ENCODE results near the gene IFNL1.

IFNL1 gene

DNA sequence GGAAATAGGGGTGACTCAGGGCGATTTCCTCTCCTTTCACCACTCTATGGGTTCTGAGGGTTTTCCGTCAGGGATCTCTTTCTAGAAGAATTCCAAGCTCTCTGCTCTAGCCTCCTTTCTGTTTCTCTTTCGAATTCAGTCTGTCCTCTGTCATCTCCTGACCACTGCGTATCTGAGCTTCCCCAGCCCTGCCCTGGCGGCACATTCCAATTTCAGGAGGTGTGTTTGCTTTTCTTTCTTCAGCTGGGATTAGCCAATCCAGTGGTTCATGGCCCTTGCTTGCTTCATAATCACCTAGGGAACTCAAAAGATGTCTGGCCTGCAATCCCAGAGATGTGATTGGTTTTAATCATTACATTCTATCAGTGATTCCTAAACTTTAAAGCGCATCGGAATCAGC lies 18.6 kb upstream of the IFNL1 start:
- no peak for DNase-seq (ENCODE audit: insufficient read length)

DNA sequence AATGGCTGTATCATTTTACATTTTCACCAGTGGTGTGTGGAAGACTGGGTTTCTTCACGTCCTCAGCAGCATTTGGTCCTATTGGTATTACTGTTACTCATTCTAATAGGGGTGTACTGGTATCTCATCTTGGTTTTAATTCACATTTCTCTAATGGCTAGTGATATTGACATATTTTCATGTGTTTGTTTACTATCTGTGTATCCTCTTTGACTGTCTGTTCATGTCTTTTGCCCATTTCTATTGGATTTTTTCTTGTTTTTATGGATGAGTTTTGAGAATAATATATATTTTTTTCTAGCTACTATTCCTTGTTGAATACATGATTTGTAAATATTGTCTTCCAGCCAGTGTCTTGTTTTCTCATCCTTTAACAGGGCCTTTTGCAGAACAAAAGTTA lies 14.2 kb upstream of the IFNL1 start:
- TF ChIP-seq POLR2A (IDR thresholded peaks at IDR 0.05; ENCODE audit: low read depth, low read length): no peak
- no peak for TF ChIP-seq POLR2AphosphoS5 (IDR thresholded peaks at IDR 0.05; ENCODE audit: low read depth, low read length)
- TF ChIP-seq TAF1 (IDR thresholded peaks at IDR 0.05; ENCODE audit: borderline replicate concordance, low read depth, low read length): no peak
- DNase-seq (ENCODE audit: insufficient read length) (no peak), FAIRE-seq (no peak)

More for the DNA sequence above, 18.6 kb upstream of the IFNL1 start:
- no peak for FAIRE-seq
- TF ChIP-seq TAF1 (IDR thresholded peaks at IDR 0.05; ENCODE audit: borderline replicate concordance, low read depth, low read length): no peak
- no peak for TF ChIP-seq POLR2A (IDR thresholded peaks at IDR 0.05; ENCODE audit: low read depth, low read length)
- TF ChIP-seq POLR2AphosphoS5 (IDR thresholded peaks at IDR 0.05; ENCODE audit: low read depth, low read length): no peak

DNA sequence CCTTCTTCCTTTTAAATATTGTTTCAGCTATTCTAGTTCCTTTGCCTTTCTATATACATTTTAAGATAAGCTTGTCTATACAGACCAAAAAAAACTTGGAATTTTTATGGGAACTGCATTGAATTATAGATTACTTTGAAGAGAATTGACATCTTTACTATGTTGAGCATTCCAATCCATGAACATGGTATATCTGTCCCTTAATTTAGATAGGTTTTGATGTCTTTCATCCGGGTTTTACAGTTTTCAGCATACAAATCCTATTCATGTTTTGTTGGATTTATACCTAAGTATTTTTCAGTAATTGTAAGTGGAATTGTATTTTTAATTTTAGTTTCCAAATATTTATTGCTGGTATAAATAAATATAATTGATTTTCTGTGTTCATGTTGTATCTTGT lies 12.2 kb upstream of the IFNL1 start:
- no peak for TF ChIP-seq POLR2A (IDR thresholded peaks at IDR 0.05; ENCODE audit: low read depth, low read length)
- no peak for TF ChIP-seq POLR2AphosphoS5 (IDR thresholded peaks at IDR 0.05; ENCODE audit: low read depth, low read length)
- TF ChIP-seq TAF1 (IDR thresholded peaks at IDR 0.05; ENCODE audit: borderline replicate concordance, low read depth, low read length): no peak
- FAIRE-seq (no peak), DNase-seq (ENCODE audit: insufficient read length) (no peak)

DNA sequence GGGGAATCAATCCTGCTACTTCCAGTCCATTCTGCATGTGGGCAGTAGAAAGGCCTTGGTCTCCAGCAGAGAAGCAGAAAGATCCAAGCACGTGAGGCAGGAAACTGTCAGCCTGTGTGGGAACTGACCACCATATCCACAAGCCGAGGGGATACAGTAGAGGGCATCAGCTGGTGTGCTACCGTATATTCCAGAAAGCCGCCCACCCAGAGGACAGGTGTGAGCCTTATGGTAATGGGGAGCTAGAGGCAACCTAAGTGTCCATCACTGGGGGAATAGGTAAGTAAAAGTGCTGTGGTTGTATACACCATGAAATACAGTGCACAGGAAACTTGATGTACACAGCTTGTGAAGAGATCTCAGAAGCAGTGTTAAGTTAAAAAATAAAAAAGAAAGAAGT lies 2.8 kb upstream of the IFNL1 start:
- TF ChIP-seq POLR2AphosphoS5 (IDR thresholded peaks at IDR 0.05; ENCODE audit: low read depth, low read length) (no peak), TAF1 (IDR thresholded peaks at IDR 0.05; ENCODE audit: borderline replicate concordance, low read depth, low read length) (no peak), POLR2A (IDR thresholded peaks at IDR 0.05; ENCODE audit: low read depth, low read length) (no peak)
- FAIRE-seq (no peak), DNase-seq (ENCODE audit: insufficient read length) (no peak)

DNA sequence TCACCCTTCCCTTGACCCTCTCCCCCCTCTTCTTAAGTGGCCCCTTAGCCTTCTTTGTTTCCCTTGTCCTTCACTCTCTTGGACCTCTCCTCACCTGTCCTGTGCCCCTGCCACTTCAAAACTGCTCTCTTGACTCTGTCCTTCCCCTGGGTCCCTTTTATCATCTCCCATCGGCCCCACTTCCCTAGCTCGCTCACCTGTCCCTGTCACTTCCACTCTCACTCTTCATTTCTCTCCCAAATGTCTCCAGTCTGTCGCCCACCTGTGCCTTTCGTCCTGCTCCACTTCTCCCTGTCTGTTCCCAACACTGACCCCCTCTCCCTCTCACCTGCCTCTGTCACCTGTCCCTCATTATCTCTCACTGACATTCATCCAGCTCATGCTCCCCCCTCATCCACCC lies 699 bp downstream of the IFNL1 start:
- FAIRE-seq (no peak), DNase-seq (ENCODE audit: insufficient read length) (no peak)
- TF ChIP-seq POLR2A (IDR thresholded peaks at IDR 0.05; ENCODE audit: low read depth, low read length): no peak

DNA sequence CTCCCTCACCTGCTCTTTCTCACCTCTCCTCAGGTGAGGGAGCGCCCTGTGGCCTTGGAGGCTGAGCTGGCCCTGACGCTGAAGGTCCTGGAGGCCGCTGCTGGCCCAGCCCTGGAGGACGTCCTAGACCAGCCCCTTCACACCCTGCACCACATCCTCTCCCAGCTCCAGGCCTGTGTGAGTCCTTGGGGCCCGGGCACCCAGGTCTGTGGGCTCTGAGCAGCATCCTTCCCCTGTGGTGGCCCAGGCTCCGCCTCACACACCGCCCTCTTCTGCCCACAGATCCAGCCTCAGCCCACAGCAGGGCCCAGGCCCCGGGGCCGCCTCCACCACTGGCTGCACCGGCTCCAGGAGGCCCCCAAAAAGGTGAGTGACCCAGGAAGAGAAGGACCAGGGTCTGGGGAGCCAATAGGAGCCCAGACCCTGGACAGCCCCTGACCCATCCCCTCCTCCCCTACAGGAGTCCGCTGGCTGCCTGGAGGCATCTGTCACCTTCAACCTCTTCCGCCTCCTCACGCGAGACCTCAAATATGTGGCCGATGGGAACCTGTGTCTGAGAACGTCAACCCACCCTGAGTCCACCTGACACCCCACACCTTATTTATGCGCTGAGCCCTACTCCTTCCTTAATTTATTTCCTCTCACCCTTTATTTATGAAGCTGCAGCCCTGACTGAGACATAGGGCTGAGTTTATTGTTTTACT lies 1.9 kb downstream of the IFNL1 start:
- TF ChIP-seq POLR2AphosphoS5 (IDR thresholded peaks at IDR 0.05; ENCODE audit: low read depth, low read length) (no peak), TAF1 (IDR thresholded peaks at IDR 0.05; ENCODE audit: borderline replicate concordance, low read depth, low read length) (no peak), POLR2A (IDR thresholded peaks at IDR 0.05; ENCODE audit: low read depth, low read length) (no peak)
- DNase-seq (ENCODE audit: insufficient read length): no peak
- no peak for FAIRE-seq

DNA sequence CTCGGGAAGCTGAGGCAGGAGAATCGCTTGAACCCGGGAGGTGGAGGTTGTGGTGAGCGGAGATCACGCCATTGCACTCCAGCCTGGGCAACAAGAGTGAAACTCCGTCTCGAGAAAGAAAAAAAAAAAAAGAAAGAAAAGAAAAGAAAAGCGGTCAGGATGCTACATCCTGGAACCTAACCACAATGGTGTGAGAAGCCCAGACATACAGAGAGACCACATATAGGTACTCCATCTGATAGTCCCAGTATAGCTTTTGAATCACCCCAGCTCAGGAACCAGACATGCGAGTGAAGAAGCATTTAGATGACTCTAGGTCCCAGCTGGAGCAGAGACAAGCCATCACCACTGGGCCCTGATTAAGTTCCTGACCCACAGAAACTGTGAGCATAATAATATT lies 3.2 kb downstream of the IFNL1 start:
- TF ChIP-seq POLR2AphosphoS5 (IDR thresholded peaks at IDR 0.05; ENCODE audit: low read depth, low read length): no peak
- no peak for TF ChIP-seq POLR2A (IDR thresholded peaks at IDR 0.05; ENCODE audit: low read depth, low read length)
- TF ChIP-seq TAF1 (IDR thresholded peaks at IDR 0.05; ENCODE audit: borderline replicate concordance, low read depth, low read length): no peak
- DNase-seq (ENCODE audit: insufficient read length) (no peak), FAIRE-seq (no peak)

DNA sequence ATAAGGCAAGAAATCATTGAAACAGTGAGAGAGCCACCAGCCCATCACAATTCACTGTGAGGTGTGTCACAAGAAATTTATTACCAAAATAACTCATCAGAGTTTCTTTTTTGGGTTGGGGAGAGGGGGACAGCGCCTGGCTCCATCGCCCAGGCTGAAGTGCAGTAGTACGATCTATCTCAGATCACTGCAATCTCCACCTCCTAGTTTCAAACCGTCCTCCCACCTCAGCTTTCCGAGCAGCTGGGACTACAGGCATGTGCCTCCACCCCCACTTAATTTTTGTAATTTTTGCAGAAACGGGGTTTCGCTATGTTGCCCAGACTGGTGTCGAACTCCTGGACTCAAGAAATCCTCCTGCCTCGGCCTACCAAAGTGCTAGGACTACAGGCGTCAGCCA lies 3.6 kb downstream of the IFNL1 start:
- TF ChIP-seq POLR2AphosphoS5 (IDR thresholded peaks at IDR 0.05; ENCODE audit: low read depth, low read length) (no peak), POLR2A (IDR thresholded peaks at IDR 0.05; ENCODE audit: low read depth, low read length) (no peak), TAF1 (IDR thresholded peaks at IDR 0.05; ENCODE audit: borderline replicate concordance, low read depth, low read length) (no peak)
- DNase-seq (ENCODE audit: insufficient read length) (no peak), FAIRE-seq (no peak)

DNA sequence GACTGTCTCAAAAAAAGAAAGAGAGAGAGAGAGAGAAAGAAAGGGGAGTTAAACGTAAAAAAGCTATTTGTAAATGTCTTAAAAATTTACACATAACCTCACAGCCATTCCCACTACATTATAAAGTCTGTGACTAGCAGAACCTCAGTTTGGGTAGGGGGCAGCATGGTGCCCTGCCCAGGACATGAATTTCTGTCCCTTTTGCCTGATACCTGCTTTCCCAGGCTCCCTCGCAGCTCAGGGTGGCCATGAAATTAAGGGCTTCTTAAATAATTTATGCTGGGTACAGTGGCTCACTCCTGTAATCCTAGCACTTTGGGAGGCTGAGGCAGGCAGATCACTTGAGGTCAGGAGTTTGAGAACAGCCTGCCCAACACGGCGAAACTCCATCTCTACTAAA lies 4.8 kb downstream of the IFNL1 start:
- TF ChIP-seq TAF1 (IDR thresholded peaks at IDR 0.05; ENCODE audit: borderline replicate concordance, low read depth, low read length) (no peak), POLR2AphosphoS5 (IDR thresholded peaks at IDR 0.05; ENCODE audit: low read depth, low read length) (no peak), POLR2A (IDR thresholded peaks at IDR 0.05; ENCODE audit: low read depth, low read length) (no peak)
- DNase-seq (ENCODE audit: insufficient read length) (no peak), FAIRE-seq (no peak)

DNA sequence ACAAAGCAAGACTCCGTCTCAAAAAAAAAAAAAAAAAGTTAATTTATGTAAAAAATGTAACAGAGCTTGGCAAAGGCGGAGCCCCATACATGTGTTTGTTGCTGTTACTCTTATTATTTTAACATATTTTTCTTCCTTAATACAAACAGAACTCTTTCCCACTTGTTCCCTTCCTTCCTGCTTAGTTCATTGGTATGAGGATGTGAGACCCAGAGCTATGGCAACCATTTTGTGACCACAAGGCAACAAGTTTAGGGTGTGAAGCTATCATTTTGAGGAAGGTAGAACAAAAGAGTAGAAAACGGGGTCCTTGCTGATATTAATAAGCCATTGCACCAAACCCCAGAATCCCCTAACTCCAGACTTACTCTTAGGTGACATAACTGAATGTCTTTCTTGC lies 5.4 kb downstream of the IFNL1 start:
- FAIRE-seq (no peak), DNase-seq (ENCODE audit: insufficient read length) (no peak)
- TF ChIP-seq POLR2AphosphoS5 (IDR thresholded peaks at IDR 0.05; ENCODE audit: low read depth, low read length): no peak
- no peak for TF ChIP-seq POLR2A (IDR thresholded peaks at IDR 0.05; ENCODE audit: low read depth, low read length)
- no peak for TF ChIP-seq TAF1 (IDR thresholded peaks at IDR 0.05; ENCODE audit: borderline replicate concordance, low read depth, low read length)

DNA sequence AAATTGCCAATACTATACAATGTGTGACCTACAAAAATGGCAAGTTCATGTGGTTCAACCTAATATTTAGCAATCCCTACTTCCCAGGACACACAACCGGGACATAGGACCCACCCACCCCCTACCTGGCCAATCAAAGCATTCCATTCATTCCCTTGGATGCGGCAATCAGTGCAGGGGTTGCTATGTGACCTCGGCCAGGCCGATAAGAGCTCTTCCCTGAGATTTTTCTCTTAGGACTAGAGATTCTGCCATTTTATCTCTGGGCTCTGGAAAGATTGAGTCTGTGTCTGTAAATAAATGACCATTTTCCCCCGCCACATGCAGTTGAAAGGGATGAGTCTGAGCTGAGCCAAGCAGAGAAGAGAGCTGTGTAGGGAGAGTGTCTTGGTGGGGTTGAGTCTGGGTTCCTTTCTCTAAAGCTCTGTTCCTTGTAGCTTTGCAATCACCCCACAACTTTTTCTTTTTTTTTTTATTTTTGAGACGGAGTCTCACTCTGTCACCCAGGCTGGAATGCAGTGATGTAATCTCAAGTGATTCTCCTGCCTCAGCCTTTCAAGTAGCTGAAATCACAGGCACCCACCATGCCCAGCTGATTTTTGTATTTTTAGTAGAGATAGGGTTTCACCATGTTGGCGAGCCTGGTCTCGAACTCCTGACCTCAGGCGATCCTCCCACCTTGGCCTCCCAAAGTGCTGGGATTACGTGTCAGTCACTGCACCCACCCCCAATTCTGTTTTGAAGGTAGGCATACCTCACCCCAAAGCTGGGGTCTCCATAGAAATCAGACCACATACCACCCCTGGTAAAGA lies 7.4 kb downstream of the IFNL1 start:
- FAIRE-seq: no peak
- TF ChIP-seq POLR2A (IDR thresholded peaks at IDR 0.05; ENCODE audit: low read depth, low read length) (no peak), TAF1 (IDR thresholded peaks at IDR 0.05; ENCODE audit: borderline replicate concordance, low read depth, low read length) (no peak)
- DNase-seq (ENCODE audit: insufficient read length): no peak

DNA sequence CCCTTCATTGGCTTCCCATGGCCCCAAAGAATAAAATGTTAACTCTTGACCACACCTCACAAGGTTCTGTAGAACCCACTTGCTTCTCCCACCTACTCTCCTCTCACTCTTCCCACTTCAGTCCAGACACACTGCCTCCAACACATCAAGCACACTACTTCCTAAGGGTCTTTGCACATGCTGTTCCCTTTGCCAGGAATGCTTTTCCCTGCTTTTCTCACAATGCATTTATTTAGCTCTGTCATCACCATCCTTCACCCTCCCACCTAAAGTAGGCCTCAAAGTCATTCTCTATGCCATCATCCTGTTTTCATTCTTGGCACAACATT lies 7.9 kb downstream of the IFNL1 start:
- TF ChIP-seq POLR2AphosphoS5 (IDR thresholded peaks at IDR 0.05; ENCODE audit: low read depth, low read length): no peak
- TF ChIP-seq POLR2A (IDR thresholded peaks at IDR 0.05; ENCODE audit: low read depth, low read length): no peak
- TF ChIP-seq TAF1 (IDR thresholded peaks at IDR 0.05; ENCODE audit: borderline replicate concordance, low read depth, low read length): no peak
- FAIRE-seq (no peak), DNase-seq (ENCODE audit: insufficient read length) (no peak)
